Bronchial epithelial cell (primary cell): Measurements from ENCODE around the gene CNDP1. TPM values are rescaled to one million over a fixed set of nuclear protein-coding genes. Genes with fewer than 3 reads are reported as not detected.
A peak's percentile ranks its signal among the peaks of the same experiment; 100 is the strongest.

Experiments used
- DNase-seq: peaks from one replicate; pipeline ENCODE4 v3.0.0-alpha.2; 2010; ENCODE audit warnings: low read depth
- FAIRE-seq: peaks from 2 replicates; lab custom pipeline; 2011; peaks lifted over from hg19 to GRCh38; lab: Jason Lieb, UNC
- H3K27me3 ChIP-seq: 2 replicates; pipeline ENCODE4 v1.5.1; 2011; ENCODE audit warnings: low read length; ENCODE audit not compliant: control insufficient read depth, insufficient read depth
- H3K36me3 ChIP-seq: 2 replicates; pipeline ENCODE4 v1.5.1; 2011; ENCODE audit warnings: low read length; ENCODE audit not compliant: control insufficient read depth, insufficient read depth
- H3K4me3 ChIP-seq: 2 replicates; pipeline ENCODE4 v1.5.1; 2011; ENCODE audit warnings: mild to moderate bottlenecking, low read depth, low read length, control low read depth
- CTCF ChIP-seq: IDR thresholded peaks from 2 replicates; pipeline ENCODE4 v1.5.1; 2011; ENCODE audit warnings: mild to moderate bottlenecking, moderate library complexity, low read length, control low read depth, inconsistent platforms; ENCODE audit not compliant: insufficient read depth, severe bottlenecking
- total RNA-seq: library from RNA; depleted of rRNA; stranded (reverse); fragments of >200 nt; gene quantifications from 2 replicates; pipeline ENCODE4 v1.2.1, GENCODE V29; 2014

CNDP1 gene
- total RNA-seq, 1 donor from 2014 or later = not detected

GRCh38 chr18:74549591-74550104, 15.3 kb downstream of the CNDP1 start:
- H3K36me3 ChIP-seq = no peaks in the 10 kb centered on the region
- TF ChIP-seq CTCF = no peak
- DNase-seq (no peak), FAIRE-seq (no peak)
- H3K27me3 ChIP-seq = no peaks in the 10 kb centered on the region
- no peak overlapping the region for H3K4me3 ChIP-seq

- DNase-seq (no peak), FAIRE-seq (no peak)
- Histone ChIP-seq H3K27me3 (peaks cover 2% of the 10 kb centered on the region), H3K4me3 (no peak overlapping the region), H3K36me3 (no peaks in the 10 kb centered on the region)
- no peak for TF ChIP-seq CTCF
Measured at GRCh38 chr18:74550886-74551285, 16.6 kb downstream of the CNDP1 start.

GRCh38 chr18:74551452-74551851, 17.2 kb downstream of the CNDP1 start:
- FAIRE-seq = no peak
- Histone ChIP-seq H3K36me3 (no peaks in the 10 kb centered on the region), H3K27me3 (peaks cover 2% of the 10 kb centered on the region), H3K4me3 (no peak overlapping the region)
- no peak for TF ChIP-seq CTCF
- DNase-seq = no peak

- TF ChIP-seq CTCF = peak; percentile 82
- FAIRE-seq (no peak), DNase-seq (peak; percentile 74)
- no peaks in the 10 kb centered on the region for H3K36me3 ChIP-seq
- H3K4me3 ChIP-seq = no peak overlapping the region
- peaks cover 2% of the 10 kb centered on the region for H3K27me3 ChIP-seq
Measured at GRCh38 chr18:74551936-74552555, 17.7 kb downstream of the CNDP1 start.

GRCh38 chr18:74556126-74556525, 21.8 kb downstream of the CNDP1 start:
- TF ChIP-seq CTCF = no peak
- FAIRE-seq (no peak), DNase-seq (no peak)
- no peak overlapping the region for H3K4me3 ChIP-seq
- H3K27me3 ChIP-seq = peaks cover 2% of the 10 kb centered on the region
- H3K36me3 ChIP-seq = no peaks in the 10 kb centered on the region

- no peaks in the 10 kb centered on the region for H3K36me3 ChIP-seq
- FAIRE-seq = no peak
- H3K4me3 ChIP-seq = no peak overlapping the region
- TF ChIP-seq CTCF = no peak
- DNase-seq = no peak
- peaks cover 2% of the 10 kb centered on the region for H3K27me3 ChIP-seq
Measured at GRCh38 chr18:74558096-74558495, 23.8 kb downstream of the CNDP1 start.
